Stimulated activated CD8-positive, alpha-beta memory T cell treated with anti-CD3 and anti-CD28 coated beads, Interleukin-15, amount 100 ng/mL, for 4 hours (primary cell): ENCODE results near the gene CHRM4.

Source experiments
- DNase-seq, 2 donors: peaks; one replicate each; pipeline ENCODE4 v3.0.0-alpha.2; 2020; ENCODE audit warnings: low read depth in 2 of 2

The CHRM4 gene

GRCh38 chr11:46391578-46392420, at the start of gene CHRM4:
TSS of gene CHRM4 (minus strand) at chr11:46391776. CDS start at chr11:46386557, 5,219 bp downstream.
- no peak for DNase-seq

GRCh38 chr11:46438211-46438610, 46.6 kb upstream of the CHRM4 start:
- no peak for DNase-seq

- DNase-seq = no peak
Observed at GRCh38 chr11:46437122-46437689, 45.6 kb upstream of the CHRM4 start.

GRCh38 chr11:46436113-46436512, 44.5 kb upstream of the CHRM4 start:
- no peak for DNase-seq

GRCh38 chr11:46435679-46436078, 44.1 kb upstream of the CHRM4 start:
- no peak for DNase-seq

- DNase-seq = no peak
Observed at GRCh38 chr11:46431211-46431610, 39.6 kb upstream of the CHRM4 start.

- DNase-seq = no peak
Observed at GRCh38 chr11:46429717-46430116, 38.1 kb upstream of the CHRM4 start.

GRCh38 chr11:46427364-46427763, 35.8 kb upstream of the CHRM4 start:
- no peak for DNase-seq

GRCh38 chr11:46426233-46426991, 34.8 kb upstream of the CHRM4 start:
- DNase-seq = no peak

- DNase-seq = no peak
Observed at GRCh38 chr11:46422588-46422987, 31.0 kb upstream of the CHRM4 start.

- DNase-seq = no peak
Observed at GRCh38 chr11:46421257-46421880, 29.8 kb upstream of the CHRM4 start.

- no peak for DNase-seq
Observed at GRCh38 chr11:46420513-46420912, 28.9 kb upstream of the CHRM4 start.

GRCh38 chr11:46418751-46419150, 27.2 kb upstream of the CHRM4 start:
- DNase-seq = no peak

- DNase-seq = no peak
Observed at GRCh38 chr11:46417711-46418110, 26.1 kb upstream of the CHRM4 start.

- DNase-seq = no peak
Observed at GRCh38 chr11:46414879-46415278, 23.3 kb upstream of the CHRM4 start.

GRCh38 chr11:46414466-46414796, 22.9 kb upstream of the CHRM4 start:
- no peak for DNase-seq

GRCh38 chr11:46413760-46414465, 22.3 kb upstream of the CHRM4 start:
- DNase-seq = no peak

- DNase-seq = no peak
Observed at GRCh38 chr11:46410021-46410420, 18.4 kb upstream of the CHRM4 start.

- DNase-seq = no peak
Observed at GRCh38 chr11:46408407-46408986, 16.9 kb upstream of the CHRM4 start.

GRCh38 chr11:46407635-46408034, 16.1 kb upstream of the CHRM4 start:
- DNase-seq = no peak

- DNase-seq = no peak
Observed at GRCh38 chr11:46404476-46405017, 13.0 kb upstream of the CHRM4 start.
